ENCODE data around the gene GALNT1.
"Not testable (repeated sequence)": the region's sequence is repeated elsewhere in the genome, so short reads cannot be mapped to it uniquely, and the experiment has no call there.

The GALNT1 gene

DNA sequence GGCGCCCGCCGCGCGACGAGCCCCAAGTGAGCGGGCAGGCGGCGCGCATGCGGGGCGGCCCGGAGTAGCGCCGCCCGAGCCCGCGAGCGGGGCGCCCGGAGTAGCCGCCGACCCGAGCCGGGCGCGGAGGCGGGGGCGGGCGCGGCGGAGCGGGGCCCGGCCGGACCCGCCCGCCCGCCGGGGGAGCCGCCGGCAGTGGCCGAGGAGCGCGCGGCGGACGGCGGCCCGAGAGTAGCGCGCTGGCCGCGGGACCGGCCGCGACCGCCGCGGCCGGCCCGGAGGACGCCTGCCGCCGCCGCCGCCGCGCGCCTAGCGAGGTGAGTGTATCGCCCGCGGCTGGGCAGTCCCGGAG, at the start of gene GALNT1:
GALNT1 (plus strand) TSS at position 195 of the 352 bp plus-strand sequence. CDS start 72,923 bp downstream, outside the sequence.
- peak in 3 of 51 donors; percentile 36 to 45 (median 39) for DNase-seq

GRCh38 chr18:35533916-35534405, 47.6 kb upstream of the GALNT1 start:
- DNase-seq, result no peak

DNA sequence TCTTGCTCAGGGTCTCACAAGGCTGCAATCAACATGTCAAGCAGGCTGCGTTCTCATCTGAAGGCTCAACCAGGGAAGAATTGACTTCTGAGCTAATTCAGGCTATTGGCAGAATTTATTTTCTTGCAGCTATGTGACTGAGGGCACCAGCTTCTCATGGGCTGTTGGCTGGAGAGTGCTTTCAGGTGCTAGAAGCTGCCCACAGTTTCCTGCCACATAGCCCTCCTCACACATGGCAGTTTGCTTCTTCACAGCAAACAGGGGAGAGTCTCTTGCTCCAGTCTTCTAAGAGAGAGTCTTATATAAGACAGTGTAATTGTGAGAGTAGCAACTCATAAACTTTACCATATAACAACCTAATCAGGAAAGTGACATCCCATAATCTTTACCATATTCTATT, 46.2 kb upstream of the GALNT1 start:
- no peak for DNase-seq

- no peak for DNase-seq
Measured at GRCh38 chr18:35542356-35542755, 39.2 kb upstream of the GALNT1 start.

DNA sequence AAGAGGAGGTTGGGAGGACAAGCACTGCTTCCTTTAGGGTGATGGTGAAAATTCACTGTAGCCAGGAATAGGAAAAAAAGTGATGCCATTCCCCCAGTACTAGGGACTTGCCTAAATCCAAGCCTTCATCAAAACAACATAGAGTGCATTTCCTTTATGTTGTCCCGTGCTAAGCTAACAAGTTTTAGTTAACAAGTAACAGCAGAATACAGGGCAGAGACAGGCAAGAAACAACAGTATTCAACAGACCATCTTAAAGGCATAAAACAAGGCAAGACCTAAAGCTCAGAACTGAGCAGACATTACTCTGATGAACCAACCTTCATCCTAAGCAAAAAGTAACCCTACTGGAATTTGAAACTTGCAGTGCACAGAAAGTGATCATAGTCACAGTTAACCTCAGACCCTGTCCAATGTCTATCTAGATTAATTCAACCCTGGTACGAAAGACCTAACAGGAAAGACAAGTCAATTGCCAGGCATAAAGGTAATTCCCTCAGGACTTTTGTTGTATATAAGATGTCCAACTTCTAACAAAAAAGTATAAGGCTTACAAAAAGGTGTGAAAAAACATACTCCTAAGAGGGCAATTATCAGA, 34.4 kb upstream of the GALNT1 start:
- no peak for DNase-seq

GRCh38 chr18:35549564-35549963, 32.0 kb upstream of the GALNT1 start:
- no peak for DNase-seq

DNA sequence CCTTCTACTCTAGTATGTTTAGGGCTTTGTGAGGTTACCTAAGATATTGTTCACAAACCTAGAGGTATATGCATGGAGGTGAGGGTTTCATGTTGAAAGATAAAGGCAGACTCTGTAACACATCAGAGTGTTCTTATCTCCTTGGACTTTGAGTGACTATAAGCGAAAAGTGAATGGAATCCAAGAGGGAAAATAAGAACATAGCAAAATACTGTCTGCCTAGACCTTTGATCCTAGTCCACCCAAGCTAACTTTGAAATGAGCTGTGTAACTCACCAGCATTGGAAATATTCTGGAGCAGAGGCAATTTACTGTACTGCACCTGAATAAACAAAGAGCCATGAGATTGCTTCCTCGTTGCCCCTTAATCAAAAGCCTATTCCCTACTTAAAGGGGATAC, 28.2 kb upstream of the GALNT1 start:
- DNase-seq, result no peak

- DNase-seq, result not testable (repeated sequence)
Measured at GRCh38 chr18:35555538-35555937, 26.0 kb upstream of the GALNT1 start.

DNA sequence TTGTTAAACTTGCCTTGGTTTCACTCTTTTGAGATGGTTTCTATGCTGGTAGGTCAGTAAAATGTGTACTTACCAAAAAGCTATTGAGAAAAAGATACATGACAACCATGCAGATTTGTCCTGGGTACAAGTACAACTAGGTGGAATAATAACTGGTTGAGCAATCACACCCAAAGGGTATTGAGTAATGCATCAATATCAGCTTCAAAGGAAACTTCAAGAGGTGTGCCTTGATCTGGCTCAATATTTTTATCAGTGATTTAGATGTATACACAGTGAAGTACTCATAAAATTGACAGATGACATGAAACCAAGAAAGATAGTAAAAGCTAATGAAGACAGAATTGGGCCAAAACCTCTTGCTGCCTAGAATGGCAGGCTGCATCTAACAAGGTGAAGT, 21.7 kb upstream of the GALNT1 start:
- no peak for DNase-seq

DNA sequence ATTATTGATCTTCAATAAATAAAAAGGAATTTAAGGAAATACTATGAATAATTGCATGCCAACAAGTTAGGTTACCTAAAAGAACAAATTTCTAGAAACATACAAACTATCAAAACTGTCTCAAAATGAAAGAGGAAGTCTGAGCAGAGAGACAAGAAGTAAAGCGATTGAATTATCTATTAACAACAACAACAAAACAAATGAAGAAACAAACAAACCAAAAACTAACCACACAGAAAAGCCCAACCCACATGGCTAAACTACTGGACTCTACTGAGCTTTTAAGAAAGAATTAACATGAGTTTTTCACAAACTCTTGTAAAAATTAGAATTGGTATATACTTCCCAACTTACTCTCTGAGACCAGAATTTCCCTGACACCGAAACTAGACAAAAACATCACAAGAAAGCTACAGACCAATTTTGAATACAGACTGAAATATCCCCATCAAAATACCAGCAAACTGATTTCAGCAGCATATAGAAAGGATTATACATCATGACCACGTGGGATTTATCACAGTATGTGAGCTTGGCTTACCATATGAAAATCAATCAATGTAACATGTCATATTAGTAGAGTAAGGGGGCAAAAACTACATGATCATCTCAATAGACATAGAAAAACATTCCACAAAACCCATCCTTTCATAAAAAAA, 16.6 kb upstream of the GALNT1 start:
- DNase-seq, result no peak

- DNase-seq, result no peak
Measured at GRCh38 chr18:35566019-35566418, 15.5 kb upstream of the GALNT1 start.

- DNase-seq, result no peak
Measured at GRCh38 chr18:35570182-35570581, 11.4 kb upstream of the GALNT1 start.

GRCh38 chr18:35571138-35571537, 10.4 kb upstream of the GALNT1 start:
- no peak for DNase-seq

- DNase-seq, result peak in 1 of 51 donors; percentile 1
Measured at GRCh38 chr18:35572644-35573043, 8.9 kb upstream of the GALNT1 start.

- DNase-seq, result no peak
Measured at GRCh38 chr18:35573531-35573930, 8.0 kb upstream of the GALNT1 start.

- not testable (repeated sequence) for DNase-seq
Measured at GRCh38 chr18:35576240-35576845, 5.2 kb upstream of the GALNT1 start.

DNA sequence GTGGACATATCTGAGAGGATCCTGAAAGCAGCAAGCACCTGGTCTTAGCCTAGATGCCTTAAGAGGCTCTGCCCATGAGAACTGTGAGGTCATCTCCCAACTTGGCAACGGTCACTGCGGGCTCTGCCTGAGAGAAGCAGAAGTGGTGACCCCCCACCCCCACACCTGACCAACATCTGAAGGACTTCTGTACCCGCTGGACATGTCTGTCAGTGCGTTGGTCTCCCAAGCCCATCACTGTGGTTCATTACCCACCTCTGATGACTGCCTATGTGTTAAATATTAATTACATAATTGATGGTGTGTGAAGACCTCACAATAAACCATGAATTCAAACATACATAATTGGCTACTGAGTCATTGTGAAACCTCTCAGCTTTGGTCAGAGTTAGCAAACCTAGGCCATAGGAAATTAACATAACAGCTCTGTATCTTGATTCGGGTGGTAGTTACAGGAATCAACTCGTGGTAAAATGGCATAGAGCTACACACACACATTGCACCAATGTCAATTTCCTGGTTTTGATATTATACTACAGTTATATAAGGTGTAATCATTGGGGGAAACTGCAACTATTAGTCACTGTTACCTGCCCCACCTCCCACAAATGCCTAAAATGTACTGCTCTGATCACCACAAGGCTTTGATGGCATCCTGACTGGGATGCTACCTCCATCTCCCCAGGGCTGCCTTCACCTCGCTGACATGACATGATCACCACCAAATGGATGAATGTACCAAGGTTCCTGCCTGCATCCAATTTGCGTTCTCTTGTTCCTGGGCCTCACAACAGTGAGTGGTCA, 4.3 kb upstream of the GALNT1 start:
- DNase-seq, result no peak

- no peak for DNase-seq
Measured at GRCh38 chr18:35578481-35578880, 3.1 kb upstream of the GALNT1 start.

- no peak for DNase-seq
Measured at GRCh38 chr18:35578936-35579335, 2.6 kb upstream of the GALNT1 start.

DNA sequence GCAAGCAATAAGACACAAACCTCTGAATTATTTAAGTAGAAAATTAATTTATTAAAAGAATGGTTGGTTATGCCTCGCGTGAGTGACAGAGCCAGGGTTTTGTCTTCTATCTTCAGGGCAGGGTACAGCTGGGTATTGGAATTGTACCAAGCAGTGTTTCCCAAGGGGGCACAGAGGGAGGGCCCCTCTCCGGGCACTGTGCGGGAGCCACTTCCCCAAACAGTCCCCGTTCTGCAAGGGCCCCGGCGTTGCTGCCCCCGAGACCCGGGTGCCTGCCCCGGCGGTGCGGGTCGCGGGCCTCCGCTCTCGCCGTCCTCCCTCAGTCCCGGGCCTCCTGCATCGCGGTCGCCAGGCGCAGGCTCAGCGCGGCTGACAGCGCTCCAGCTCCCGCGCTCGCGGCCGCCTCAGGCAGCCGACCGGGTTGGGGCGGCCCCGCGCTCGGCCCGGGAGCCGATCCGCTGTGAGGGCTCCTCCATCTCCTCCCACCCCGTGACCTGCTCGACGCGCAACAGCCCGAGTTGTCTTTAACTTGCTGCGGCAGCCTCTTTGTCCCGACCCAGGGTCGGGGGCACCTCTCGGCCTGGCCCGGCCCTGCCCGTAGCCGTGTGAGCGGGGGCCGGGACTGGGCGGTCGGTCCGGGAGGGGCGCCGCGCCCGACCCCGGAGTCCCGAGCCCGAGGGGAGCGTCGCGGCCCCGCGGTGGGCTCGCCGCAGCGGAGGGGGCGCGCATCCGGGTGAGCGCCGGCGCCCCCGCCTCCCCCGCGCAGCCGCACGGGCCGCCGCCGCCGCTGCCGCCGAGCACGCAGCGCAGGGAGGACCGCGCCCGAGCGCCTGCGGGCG, 620 bp upstream of the GALNT1 start:
- peak in 47 of 51 donors; percentile 6 to 85 (median 51) for DNase-seq

Measured in hypothalamus (tissue), 51 donors.